ENCODE measurements around the gene CBL. TPM values are rescaled to one million over a fixed set of nuclear protein-coding genes. Genes with fewer than 3 reads are reported as not detected.

The CBL gene
- total RNA-seq, 2 experiments from 2014 or later, result 27.0 to 27.5 TPM

DNA sequence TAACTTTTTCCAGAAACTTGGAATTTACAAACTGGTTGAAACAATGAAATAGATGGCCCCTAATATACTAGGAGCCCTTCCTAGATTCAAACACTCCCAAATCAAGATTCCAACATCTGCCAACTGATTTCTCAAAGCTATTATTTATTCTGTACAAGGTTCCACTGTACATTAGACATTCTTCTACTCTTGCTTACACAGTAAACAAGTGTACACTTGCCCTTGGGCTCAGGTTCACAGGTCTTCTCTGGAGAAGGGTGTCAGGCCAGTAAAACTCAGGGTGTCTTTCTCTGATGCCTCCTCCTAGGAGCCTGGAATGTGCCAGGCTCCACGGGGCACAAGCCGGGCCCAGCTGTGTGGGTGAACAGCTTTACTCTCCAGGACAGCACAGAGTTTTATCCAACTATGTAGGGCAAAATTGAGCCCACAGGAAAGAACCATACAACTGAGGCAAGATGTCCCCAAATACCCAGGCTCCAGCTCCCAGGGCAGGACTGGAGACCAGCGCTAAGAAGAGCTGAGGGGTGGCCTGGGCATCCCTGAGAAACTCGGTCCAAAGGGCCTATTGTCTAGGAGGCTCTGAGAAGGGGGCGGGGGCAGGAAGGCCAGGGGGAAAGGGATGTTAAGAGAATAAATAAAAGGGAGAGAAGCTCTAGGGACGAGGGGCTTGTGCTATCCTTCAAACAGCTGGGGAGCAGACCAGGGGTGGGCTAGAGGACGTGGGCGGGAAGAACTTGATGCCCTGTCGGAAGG lies 149.1 kb downstream of the CBL start:
- TF ChIP-seq, protein P1, sequence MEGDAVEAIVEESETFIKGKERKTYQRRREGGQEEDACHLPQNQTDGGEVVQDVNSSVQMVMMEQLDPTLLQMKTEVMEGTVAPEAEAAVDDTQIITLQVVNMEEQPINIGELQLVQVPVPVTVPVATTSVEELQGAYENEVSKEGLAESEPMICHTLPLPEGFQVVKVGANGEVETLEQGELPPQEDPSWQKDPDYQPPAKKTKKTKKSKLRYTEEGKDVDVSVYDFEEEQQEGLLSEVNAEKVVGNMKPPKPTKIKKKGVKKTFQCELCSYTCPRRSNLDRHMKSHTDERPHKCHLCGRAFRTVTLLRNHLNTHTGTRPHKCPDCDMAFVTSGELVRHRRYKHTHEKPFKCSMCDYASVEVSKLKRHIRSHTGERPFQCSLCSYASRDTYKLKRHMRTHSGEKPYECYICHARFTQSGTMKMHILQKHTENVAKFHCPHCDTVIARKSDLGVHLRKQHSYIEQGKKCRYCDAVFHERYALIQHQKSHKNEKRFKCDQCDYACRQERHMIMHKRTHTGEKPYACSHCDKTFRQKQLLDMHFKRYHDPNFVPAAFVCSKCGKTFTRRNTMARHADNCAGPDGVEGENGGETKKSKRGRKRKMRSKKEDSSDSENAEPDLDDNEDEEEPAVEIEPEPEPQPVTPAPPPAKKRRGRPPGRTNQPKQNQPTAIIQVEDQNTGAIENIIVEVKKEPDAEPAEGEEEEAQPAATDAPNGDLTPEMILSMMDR (IDR thresholded peaks at IDR 0.05), result no peak
- H3K9me3 Mint-ChIP-seq, result no peaks in the 10 kb centered on the region
- H3K27me3 Mint-ChIP-seq, result peaks cover 23% of the 10 kb centered on the region
- no peaks in the 10 kb centered on the region for H3K36me3 Mint-ChIP-seq (ENCODE audit: low read depth)
- no peak for DNase-seq
- no peak overlapping the region for H3K27ac Mint-ChIP-seq
- intact Hi-C loops (cut with micrococcal nuclease), result no loop called here
- H3K4me1 Mint-ChIP-seq (ENCODE audit: low read depth), result peaks cover 8% of the 10 kb centered on the region
- ChIA-PET POLR2A (interaction anchor here (1.6 kb wide), 1 partner anchor 21 kb away, joined by 5 read pairs; no protein-coding TSS in a partner anchor), CTCF (interaction anchor here (1.1 to 9.0 kb wide), 21 partner anchors 9 to 194 kb away, joined by 3 to 241 read pairs (median 9); partner anchors contain the start of genes C1QTNF5, CBL, MFRP and RNF26)
- H3K4me3 Mint-ChIP-seq, result no peak overlapping the region
- no peak for ATAC-seq

GRCh38 chr11:119356349-119357031 lies 150.4 kb downstream of the CBL start:
- POLR2A ChIA-PET, result interaction anchor here (0.7 to 1.6 kb wide), 3 partner anchors 19 to 262 kb away, joined by 3 to 5 read pairs (median 3); no protein-coding TSS in a partner anchor
- peak; percentile 80 for DNase-seq
- Mint-ChIP-seq H3K4me1 (ENCODE audit: low read depth) (peaks cover 8% of the 10 kb centered on the region), H3K36me3 (ENCODE audit: low read depth) (no peaks in the 10 kb centered on the region), H3K9me3 (no peaks in the 10 kb centered on the region), H3K4me3 (peak overlapping the region; percentile 77), H3K27ac (peak overlapping the region; percentile 41), H3K27me3 (peaks cover 21% of the 10 kb centered on the region)
- intact Hi-C loops (cut with micrococcal nuclease), result loop anchor here (2.0 kb wide), 1 partner anchor 118 kb away; no protein-coding TSS in a partner anchor
- TF ChIP-seq, protein P1 (IDR thresholded peaks at IDR 0.05), result peak; percentile 100
- CTCF ChIA-PET, result interaction anchor here (0.7 to 9.0 kb wide), 42 partner anchors 8 to 216 kb away, joined by 3 to 241 read pairs (median 4); partner anchors contain the start of genes C1QTNF5, CBL, MFRP and NLRX1
- ATAC-seq, result peak; percentile 90

GRCh38 chr11:119357074-119357473 lies 150.9 kb downstream of the CBL start:
- Mint-ChIP-seq H3K27me3 (peaks cover 20% of the 10 kb centered on the region), H3K4me1 (ENCODE audit: low read depth) (peaks cover 8% of the 10 kb centered on the region), H3K4me3 (peak overlapping the region; percentile 31), H3K27ac (no peak overlapping the region), H3K36me3 (ENCODE audit: low read depth) (no peaks in the 10 kb centered on the region), H3K9me3 (no peaks in the 10 kb centered on the region)
- CTCF ChIA-PET, result interaction anchor here (1.0 to 9.0 kb wide), 24 partner anchors 8 to 188 kb away, joined by 3 to 241 read pairs (median 7); partner anchors contain the start of genes C1QTNF5, MFRP, NLRX1 and RNF26
- no peak for ATAC-seq
- intact Hi-C loops (cut with micrococcal nuclease), result loop anchor here (2.0 kb wide), 1 partner anchor 118 kb away; no protein-coding TSS in a partner anchor
- POLR2A ChIA-PET, result interaction anchor here (1.6 kb wide), 1 partner anchor 19 kb away, joined by 5 read pairs; no protein-coding TSS in a partner anchor
- TF ChIP-seq, protein P1 (IDR thresholded peaks at IDR 0.05), result no peak
- no peak for DNase-seq

Small RNA genes within 50 kb of the gene (microRNA-seq; reads per million reads assigned to microRNA genes)
- gene MIR6756 (ENCODE audit: borderline microRNAs expressed, borderline replicate concordance), result not detected

Other genes starting within 250 kb of the CBL start
- gene FOXR1, start 234.6 kb upstream of the CBL start, total RNA-seq, result not detected
- gene CENATAC, start 208.2 kb upstream of the CBL start, total RNA-seq, result 10 to 100 TPM; 22.0 to 24.1 TPM
- 1,000 to 10,000 TPM; 1,901 to 1,911 TPM for gene RPS25, start 188.0 kb upstream of the CBL start, total RNA-seq
- 10 to 100 TPM; 69.5 to 71.4 TPM for gene TRAPPC4, start 187.6 kb upstream of the CBL start, total RNA-seq
- gene SLC37A4, start 175.5 kb upstream of the CBL start, total RNA-seq, result 10 to 100 TPM; 32.4 to 35.2 TPM
- gene HYOU1, start 149.1 kb upstream of the CBL start, total RNA-seq, result 100 to 1,000 TPM in 1 of 2 experiments, 10 to 100 TPM in 1; 92.4 to 101 TPM
- gene VPS11, start 138.5 kb upstream of the CBL start, total RNA-seq, result 10 to 100 TPM; 17.1 to 17.2 TPM
- 10 to 100 TPM; 33.6 to 36.1 TPM for gene HMBS, start 121.5 kb upstream of the CBL start, total RNA-seq
- 10 to 100 TPM; 51.1 to 52.2 TPM for gene DPAGT1, start 104.5 kb upstream of the CBL start, total RNA-seq
- gene C2CD2L, start 99.0 kb upstream of the CBL start, total RNA-seq, result 10 to 100 TPM; 14.2 to 17.7 TPM
- 10 to 100 TPM; 23.9 to 26.5 TPM for gene HINFP, start 84.8 kb upstream of the CBL start, total RNA-seq
- gene ABCG4, start 57.3 kb upstream of the CBL start, total RNA-seq, result not detected
- 10 to 100 TPM; 20.1 to 21.3 TPM for gene NLRX1, start 37.6 kb upstream of the CBL start, total RNA-seq
- under 1 TPM; 0.29 to 0.32 TPM for gene NHERF4, start 20.9 kb upstream of the CBL start, total RNA-seq
- 1 to 10 TPM; 8.0 to 8.3 TPM for gene MCAM, start 110.8 kb downstream of the CBL start, total RNA-seq
- 10 to 100 TPM; 30.2 to 31.9 TPM for gene RNF26, start 128.2 kb downstream of the CBL start, total RNA-seq
- gene C1QTNF5, start 134.5 kb downstream of the CBL start, total RNA-seq, result not detected
- not detected for gene MFRP, start 140.4 kb downstream of the CBL start, total RNA-seq
- gene USP2, start 175.4 kb downstream of the CBL start, total RNA-seq, result under 1 TPM; 0.61 to 0.96 TPM
- gene THY1, start 216.8 kb downstream of the CBL start, total RNA-seq, result under 1 TPM; 0.18 to 0.40 TPM